ENCODE results near the gene LAMA2.

Gene LAMA2

DNA sequence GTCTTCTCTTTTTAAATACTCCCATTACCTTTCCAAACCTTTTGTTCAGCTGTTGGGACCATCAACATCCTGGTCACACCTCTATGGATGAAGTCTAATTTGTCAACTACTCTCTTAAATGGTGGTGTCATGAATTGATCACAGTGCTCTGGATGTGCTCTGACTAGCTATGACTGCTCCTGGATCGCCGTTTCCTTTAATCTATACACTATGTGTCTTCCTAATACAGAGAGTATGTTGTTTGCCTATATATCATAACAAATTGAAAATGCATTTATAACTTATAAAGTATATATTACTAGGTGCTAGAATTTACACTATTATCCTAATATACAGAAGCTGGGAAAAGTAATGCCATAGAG, 357.5 kb downstream of the LAMA2 start:
- no peak overlapping the region for H3K4me3 ChIP-seq (ENCODE audit: low read depth in 1 of 2, low read length in 2 of 2)
- no peak overlapping the region for H3K27ac ChIP-seq (ENCODE audit: low read depth, low read length)
- no peak overlapping the region for H3K9ac ChIP-seq (ENCODE audit: low read depth in 1 of 2, low read length in 2 of 2)
- no peaks in the 10 kb centered on the region for H3K9me3 ChIP-seq (ENCODE audit: control insufficient read depth in 1 of 2, low read length in 2 of 2)
- peaks cover 0 to 3% of the 10 kb centered on the region in 2 donors for H3K27me3 ChIP-seq (ENCODE audit: control insufficient read depth in 1 of 2, insufficient read depth in 2 of 2, low read length in 2 of 2)
- H3K36me3 ChIP-seq (ENCODE audit: control insufficient read depth in 1 of 2, insufficient read depth in 2 of 2, low read length in 2 of 2) = no peaks in the 10 kb centered on the region
- no peaks in the 10 kb centered on the region for H3K4me1 ChIP-seq (ENCODE audit: control insufficient read depth in 1 of 2, insufficient read depth in 2 of 2, low read length in 2 of 2)

GRCh38 chr6:129242546-129242945, 359.6 kb downstream of the LAMA2 start:
- H3K4me3 ChIP-seq (ENCODE audit: low read depth in 1 of 2, low read length in 2 of 2) = no peak overlapping the region
- no peaks in the 10 kb centered on the region for H3K4me1 ChIP-seq (ENCODE audit: control insufficient read depth in 1 of 2, insufficient read depth in 2 of 2, low read length in 2 of 2)
- H3K27ac ChIP-seq (ENCODE audit: low read depth, low read length) = no peak overlapping the region
- H3K9ac ChIP-seq (ENCODE audit: low read depth in 1 of 2, low read length in 2 of 2) = no peak overlapping the region
- H3K36me3 ChIP-seq (ENCODE audit: control insufficient read depth in 1 of 2, insufficient read depth in 2 of 2, low read length in 2 of 2) = no peaks in the 10 kb centered on the region
- H3K9me3 ChIP-seq (ENCODE audit: control insufficient read depth in 1 of 2, low read length in 2 of 2) = no peaks in the 10 kb centered on the region
- H3K27me3 ChIP-seq (ENCODE audit: control insufficient read depth in 1 of 2, insufficient read depth in 2 of 2, low read length in 2 of 2) = peaks cover 0 to 3% of the 10 kb centered on the region in 2 donors

GRCh38 chr6:129243377-129243776, 360.4 kb downstream of the LAMA2 start:
- Histone ChIP-seq H3K27me3 (ENCODE audit: control insufficient read depth in 1 of 2, insufficient read depth in 2 of 2, low read length in 2 of 2) (peaks cover 0 to 3% of the 10 kb centered on the region in 2 donors), H3K9ac (ENCODE audit: low read depth in 1 of 2, low read length in 2 of 2) (no peak overlapping the region), H3K27ac (ENCODE audit: low read depth, low read length) (no peak overlapping the region), H3K4me3 (ENCODE audit: low read depth in 1 of 2, low read length in 2 of 2) (no peak overlapping the region), H3K9me3 (ENCODE audit: control insufficient read depth in 1 of 2, low read length in 2 of 2) (no peaks in the 10 kb centered on the region), H3K36me3 (ENCODE audit: control insufficient read depth in 1 of 2, insufficient read depth in 2 of 2, low read length in 2 of 2) (no peaks in the 10 kb centered on the region), H3K4me1 (ENCODE audit: control insufficient read depth in 1 of 2, insufficient read depth in 2 of 2, low read length in 2 of 2) (no peaks in the 10 kb centered on the region)

DNA sequence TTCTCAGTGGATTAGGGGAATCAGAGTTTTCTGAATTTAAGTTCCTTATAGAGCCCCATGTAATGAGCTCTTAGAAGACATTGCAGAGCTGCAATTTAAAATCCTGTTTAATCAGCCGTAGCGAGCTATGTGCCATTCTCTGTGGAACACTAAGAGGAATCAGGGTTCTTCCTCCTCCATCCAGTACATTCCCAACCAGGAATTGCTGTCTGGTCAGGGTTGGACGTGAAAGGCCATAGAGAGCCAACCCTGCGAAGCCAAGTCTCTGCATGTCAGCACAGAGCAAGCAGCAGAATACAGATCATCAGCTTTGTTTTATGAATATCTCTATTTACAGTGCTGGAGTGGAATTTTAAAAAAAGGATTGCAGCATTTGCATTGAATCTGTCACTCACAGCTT, 366.0 kb downstream of the LAMA2 start:
- Histone ChIP-seq H3K27me3 (ENCODE audit: control insufficient read depth in 1 of 2, insufficient read depth in 2 of 2, low read length in 2 of 2) (no peaks in the 10 kb centered on the region), H3K9ac (ENCODE audit: low read depth in 1 of 2, low read length in 2 of 2) (no peak overlapping the region), H3K4me1 (ENCODE audit: control insufficient read depth in 1 of 2, insufficient read depth in 2 of 2, low read length in 2 of 2) (peaks cover 0 to 4% of the 10 kb centered on the region in 2 donors), H3K4me3 (ENCODE audit: low read depth in 1 of 2, low read length in 2 of 2) (no peak overlapping the region), H3K36me3 (ENCODE audit: control insufficient read depth in 1 of 2, insufficient read depth in 2 of 2, low read length in 2 of 2) (no peaks in the 10 kb centered on the region), H3K9me3 (ENCODE audit: control insufficient read depth in 1 of 2, low read length in 2 of 2) (no peaks in the 10 kb centered on the region), H3K27ac (ENCODE audit: low read depth, low read length) (no peak overlapping the region)

DNA sequence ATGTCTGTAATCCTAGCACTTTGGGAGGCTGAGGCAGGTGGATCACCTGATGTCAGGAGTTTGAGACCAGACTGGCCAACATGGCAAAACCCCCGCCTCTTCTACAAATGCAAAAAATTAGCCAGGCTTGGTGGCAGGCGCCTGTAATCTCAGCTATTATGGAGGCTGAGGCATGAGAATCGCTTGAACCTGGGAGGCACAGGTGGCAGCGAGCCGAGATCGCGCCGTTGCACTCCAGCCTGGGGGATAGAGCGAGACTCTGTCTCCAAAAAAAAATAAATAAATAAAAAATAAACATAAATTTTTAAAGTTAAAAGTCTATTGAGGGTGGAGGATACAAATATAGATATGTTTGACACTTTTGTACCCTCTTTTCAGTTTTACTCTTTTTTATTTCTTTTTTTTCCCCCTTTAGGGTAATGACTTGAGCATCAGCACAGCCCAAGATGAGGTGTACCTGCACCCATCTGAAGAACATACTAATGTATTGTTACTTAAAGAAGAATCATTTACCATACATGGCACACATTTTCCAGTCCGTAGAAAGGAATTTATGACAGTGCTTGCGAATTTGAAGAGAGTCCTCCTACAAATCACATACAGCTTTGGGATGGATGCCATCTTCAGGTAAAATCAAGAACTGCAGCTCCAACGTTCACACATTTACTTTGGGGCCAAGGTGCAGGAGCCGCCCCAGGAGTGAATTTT, 368.9 kb downstream of the LAMA2 start:
- Histone ChIP-seq H3K4me3 (ENCODE audit: low read depth in 1 of 2, low read length in 2 of 2) (no peak overlapping the region), H3K27me3 (ENCODE audit: control insufficient read depth in 1 of 2, insufficient read depth in 2 of 2, low read length in 2 of 2) (no peaks in the 10 kb centered on the region), H3K9me3 (ENCODE audit: control insufficient read depth in 1 of 2, low read length in 2 of 2) (no peaks in the 10 kb centered on the region), H3K9ac (ENCODE audit: low read depth in 1 of 2, low read length in 2 of 2) (no peak overlapping the region), H3K36me3 (ENCODE audit: control insufficient read depth in 1 of 2, insufficient read depth in 2 of 2, low read length in 2 of 2) (no peaks in the 10 kb centered on the region), H3K27ac (ENCODE audit: low read depth, low read length) (no peak overlapping the region), H3K4me1 (ENCODE audit: control insufficient read depth in 1 of 2, insufficient read depth in 2 of 2, low read length in 2 of 2) (peaks cover 0 to 4% of the 10 kb centered on the region in 2 donors)

GRCh38 chr6:129252377-129253071, 369.6 kb downstream of the LAMA2 start:
- Histone ChIP-seq H3K27me3 (ENCODE audit: control insufficient read depth in 1 of 2, insufficient read depth in 2 of 2, low read length in 2 of 2) (no peaks in the 10 kb centered on the region), H3K4me1 (ENCODE audit: control insufficient read depth in 1 of 2, insufficient read depth in 2 of 2, low read length in 2 of 2) (peaks cover 0 to 4% of the 10 kb centered on the region in 2 donors), H3K9me3 (ENCODE audit: control insufficient read depth in 1 of 2, low read length in 2 of 2) (no peaks in the 10 kb centered on the region)

DNA sequence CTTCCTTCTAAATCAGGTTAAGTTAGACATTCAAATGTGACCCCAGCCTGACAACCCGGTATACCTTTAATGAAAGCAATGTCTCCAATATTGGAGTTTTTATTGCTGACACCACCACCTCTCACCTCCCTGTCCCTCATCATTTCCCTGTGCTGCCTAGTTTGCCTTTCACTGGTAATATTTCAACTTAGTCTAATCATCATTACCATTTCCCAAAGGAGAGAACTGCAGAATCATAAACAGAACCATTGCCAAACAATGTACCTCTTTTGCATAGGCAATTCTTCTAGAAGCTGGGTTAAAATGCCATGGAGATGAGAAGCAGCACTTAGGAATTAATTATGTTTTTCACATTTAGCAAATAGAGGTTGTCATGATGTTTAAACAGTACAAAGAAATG, 370.3 kb downstream of the LAMA2 start:
- H3K9ac ChIP-seq (ENCODE audit: low read depth in 1 of 2, low read length in 2 of 2) = no peak overlapping the region
- peaks cover 0 to 4% of the 10 kb centered on the region in 2 donors for H3K4me1 ChIP-seq (ENCODE audit: control insufficient read depth in 1 of 2, insufficient read depth in 2 of 2, low read length in 2 of 2)
- no peaks in the 10 kb centered on the region for H3K9me3 ChIP-seq (ENCODE audit: control insufficient read depth in 1 of 2, low read length in 2 of 2)
- no peak overlapping the region for H3K27ac ChIP-seq (ENCODE audit: low read depth, low read length)
- no peak overlapping the region for H3K4me3 ChIP-seq (ENCODE audit: low read depth in 1 of 2, low read length in 2 of 2)
- H3K27me3 ChIP-seq (ENCODE audit: control insufficient read depth in 1 of 2, insufficient read depth in 2 of 2, low read length in 2 of 2) = no peaks in the 10 kb centered on the region
- H3K36me3 ChIP-seq (ENCODE audit: control insufficient read depth in 1 of 2, insufficient read depth in 2 of 2, low read length in 2 of 2) = no peaks in the 10 kb centered on the region

More at GRCh38 chr6:129252377-129253071, 369.6 kb downstream of the LAMA2 start:
- H3K27ac ChIP-seq (ENCODE audit: low read depth, low read length) = no peak overlapping the region
- H3K36me3 ChIP-seq (ENCODE audit: control insufficient read depth in 1 of 2, insufficient read depth in 2 of 2, low read length in 2 of 2) = no peaks in the 10 kb centered on the region
- H3K9ac ChIP-seq (ENCODE audit: low read depth in 1 of 2, low read length in 2 of 2) = no peak overlapping the region
- H3K4me3 ChIP-seq (ENCODE audit: low read depth in 1 of 2, low read length in 2 of 2) = peak overlapping the region in 1 of 2 donors; percentile 19

- no peak overlapping the region for H3K27ac ChIP-seq (ENCODE audit: low read depth, low read length)
- H3K4me1 ChIP-seq (ENCODE audit: control insufficient read depth in 1 of 2, insufficient read depth in 2 of 2, low read length in 2 of 2) = peaks cover 0 to 4% of the 10 kb centered on the region in 2 donors
- no peaks in the 10 kb centered on the region for H3K36me3 ChIP-seq (ENCODE audit: control insufficient read depth in 1 of 2, insufficient read depth in 2 of 2, low read length in 2 of 2)
- no peak overlapping the region for H3K9ac ChIP-seq (ENCODE audit: low read depth in 1 of 2, low read length in 2 of 2)
- no peaks in the 10 kb centered on the region for H3K27me3 ChIP-seq (ENCODE audit: control insufficient read depth in 1 of 2, insufficient read depth in 2 of 2, low read length in 2 of 2)
- no peaks in the 10 kb centered on the region for H3K9me3 ChIP-seq (ENCODE audit: control insufficient read depth in 1 of 2, low read length in 2 of 2)
- H3K4me3 ChIP-seq (ENCODE audit: low read depth in 1 of 2, low read length in 2 of 2) = no peak overlapping the region
These were observed 370.8 kb downstream of the LAMA2 start for GRCh38 chr6:129253727-129254126.

DNA sequence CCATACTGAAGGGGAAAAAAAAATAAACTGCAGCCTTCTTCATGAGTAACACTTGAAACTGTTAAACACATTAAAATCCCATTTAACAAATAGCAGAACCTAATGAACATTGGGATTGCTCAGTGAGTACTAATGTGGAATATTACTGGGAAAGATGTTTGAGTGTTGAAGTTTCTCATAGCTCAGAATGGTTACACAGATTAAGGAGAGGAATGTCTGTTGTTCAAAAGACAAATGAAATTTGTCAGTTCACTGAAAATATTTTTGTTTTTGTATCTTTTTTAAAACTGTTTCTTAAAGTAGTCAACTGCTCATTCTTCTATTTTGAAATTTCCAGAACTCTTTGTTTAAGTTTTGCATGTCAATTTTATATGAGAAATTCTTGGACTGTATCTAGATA, 374.3 kb downstream of the LAMA2 start:
- H3K27ac ChIP-seq (ENCODE audit: low read depth, low read length) = no peak overlapping the region
- no peak overlapping the region for H3K9ac ChIP-seq (ENCODE audit: low read depth in 1 of 2, low read length in 2 of 2)
- no peaks in the 10 kb centered on the region for H3K36me3 ChIP-seq (ENCODE audit: control insufficient read depth in 1 of 2, insufficient read depth in 2 of 2, low read length in 2 of 2)
- H3K4me1 ChIP-seq (ENCODE audit: control insufficient read depth in 1 of 2, insufficient read depth in 2 of 2, low read length in 2 of 2) = peaks cover 0 to 4% of the 10 kb centered on the region in 2 donors
- H3K4me3 ChIP-seq (ENCODE audit: low read depth in 1 of 2, low read length in 2 of 2) = no peak overlapping the region
- no peaks in the 10 kb centered on the region for H3K9me3 ChIP-seq (ENCODE audit: control insufficient read depth in 1 of 2, low read length in 2 of 2)
- no peaks in the 10 kb centered on the region for H3K27me3 ChIP-seq (ENCODE audit: control insufficient read depth in 1 of 2, insufficient read depth in 2 of 2, low read length in 2 of 2)

- Histone ChIP-seq H3K27ac (ENCODE audit: low read depth, low read length) (no peak overlapping the region), H3K4me1 (ENCODE audit: control insufficient read depth in 1 of 2, insufficient read depth in 2 of 2, low read length in 2 of 2) (no peaks in the 10 kb centered on the region), H3K4me3 (ENCODE audit: low read depth in 1 of 2, low read length in 2 of 2) (no peak overlapping the region), H3K9ac (ENCODE audit: low read depth in 1 of 2, low read length in 2 of 2) (no peak overlapping the region), H3K36me3 (ENCODE audit: control insufficient read depth in 1 of 2, insufficient read depth in 2 of 2, low read length in 2 of 2) (no peaks in the 10 kb centered on the region), H3K9me3 (ENCODE audit: control insufficient read depth in 1 of 2, low read length in 2 of 2) (no peaks in the 10 kb centered on the region), H3K27me3 (ENCODE audit: control insufficient read depth in 1 of 2, insufficient read depth in 2 of 2, low read length in 2 of 2) (no peaks in the 10 kb centered on the region)
These were observed 379.7 kb downstream of the LAMA2 start for GRCh38 chr6:129262661-129263060.
